KOPT-K1 (cell line): ENCODE measurements around the gene SLIT3.

ENCODE experiments used
- H3K27ac ChIP-seq: fragments of 200-600 bp; sonication (generic); 2 replicates; pipeline ENCODE4 v1.5.1; 2016; ENCODE audit warnings: antibody characterized with exemption, mild to moderate bottlenecking, low read depth, low read length; ENCODE audit not compliant: poor library complexity, severe bottlenecking
- H3K36me3 ChIP-seq: fragments of 200-600 bp; sonication (generic); 2 replicates; pipeline ENCODE4 v1.5.1; 2017; ENCODE audit warnings: antibody characterized with exemption, mild to moderate bottlenecking, low read length, moderate library complexity; ENCODE audit not compliant: insufficient read depth
- H3K9me3 ChIP-seq: fragments of 200-600 bp; sonication (generic); 2 replicates; pipeline ENCODE4 v1.5.1; 2017; ENCODE audit warnings: antibody characterized with exemption, low read length, mild to moderate bottlenecking; ENCODE audit not compliant: insufficient read depth, poor library complexity, severe bottlenecking

Gene SLIT3

GRCh38 chr5:168920019-168920810 is 380.7 kb downstream of the SLIT3 start:
- Histone ChIP-seq H3K9me3 (no peaks in the 10 kb centered on the region), H3K36me3 (no peaks in the 10 kb centered on the region), H3K27ac (no peak overlapping the region)

- H3K9me3 ChIP-seq, result no peaks in the 10 kb centered on the region
- H3K27ac ChIP-seq, result no peak overlapping the region
- no peaks in the 10 kb centered on the region for H3K36me3 ChIP-seq
These were observed 382.9 kb downstream of the SLIT3 start for GRCh38 chr5:168917947-168918600.

GRCh38 chr5:168916852-168917251 is 384.1 kb downstream of the SLIT3 start:
- no peaks in the 10 kb centered on the region for H3K9me3 ChIP-seq
- H3K36me3 ChIP-seq, result no peaks in the 10 kb centered on the region
- no peak overlapping the region for H3K27ac ChIP-seq

- Histone ChIP-seq H3K27ac (no peak overlapping the region), H3K36me3 (no peaks in the 10 kb centered on the region), H3K9me3 (no peaks in the 10 kb centered on the region)
These were observed 384.7 kb downstream of the SLIT3 start for GRCh38 chr5:168916266-168916665.

- no peak overlapping the region for H3K27ac ChIP-seq
- H3K9me3 ChIP-seq, result no peaks in the 10 kb centered on the region
- no peaks in the 10 kb centered on the region for H3K36me3 ChIP-seq
These were observed 386.4 kb downstream of the SLIT3 start for GRCh38 chr5:168914491-168914890.

GRCh38 chr5:168910874-168911273 is 390.1 kb downstream of the SLIT3 start:
- Histone ChIP-seq H3K9me3 (no peaks in the 10 kb centered on the region), H3K27ac (no peak overlapping the region), H3K36me3 (no peaks in the 10 kb centered on the region)

GRCh38 chr5:168908207-168908606 is 392.7 kb downstream of the SLIT3 start:
- Histone ChIP-seq H3K27ac (no peak overlapping the region), H3K9me3 (no peaks in the 10 kb centered on the region), H3K36me3 (no peaks in the 10 kb centered on the region)

- Histone ChIP-seq H3K27ac (no peak overlapping the region), H3K36me3 (no peaks in the 10 kb centered on the region), H3K9me3 (no peaks in the 10 kb centered on the region)
These were observed 397.9 kb downstream of the SLIT3 start for GRCh38 chr5:168903061-168903460.

- H3K36me3 ChIP-seq, result no peaks in the 10 kb centered on the region
- H3K9me3 ChIP-seq, result no peaks in the 10 kb centered on the region
- H3K27ac ChIP-seq, result no peak overlapping the region
These were observed 401.3 kb downstream of the SLIT3 start for GRCh38 chr5:168899673-168900072.

- no peaks in the 10 kb centered on the region for H3K9me3 ChIP-seq
- no peaks in the 10 kb centered on the region for H3K36me3 ChIP-seq
- H3K27ac ChIP-seq, result no peak overlapping the region
These were observed 401.7 kb downstream of the SLIT3 start for GRCh38 chr5:168899264-168899663.

GRCh38 chr5:168898247-168898911 is 402.6 kb downstream of the SLIT3 start:
- Histone ChIP-seq H3K9me3 (no peaks in the 10 kb centered on the region), H3K36me3 (no peaks in the 10 kb centered on the region), H3K27ac (no peak overlapping the region)

GRCh38 chr5:168897387-168898122 is 403.4 kb downstream of the SLIT3 start:
- no peaks in the 10 kb centered on the region for H3K36me3 ChIP-seq
- no peak overlapping the region for H3K27ac ChIP-seq
- H3K9me3 ChIP-seq, result no peaks in the 10 kb centered on the region

- no peaks in the 10 kb centered on the region for H3K36me3 ChIP-seq
- H3K27ac ChIP-seq, result no peak overlapping the region
- no peaks in the 10 kb centered on the region for H3K9me3 ChIP-seq
These were observed 405.5 kb downstream of the SLIT3 start for GRCh38 chr5:168895295-168896071.

GRCh38 chr5:168893283-168893682 is 407.7 kb downstream of the SLIT3 start:
- Histone ChIP-seq H3K9me3 (no peaks in the 10 kb centered on the region), H3K36me3 (no peaks in the 10 kb centered on the region), H3K27ac (no peak overlapping the region)
